ENCODE results near the gene ADAMTS2. TPM values are rescaled to one million over a fixed set of nuclear protein-coding genes. Genes with fewer than 3 reads are reported as not detected.

The ADAMTS2 gene
- polyA plus RNA-seq, 1 experiment: 129 TPM

DNA sequence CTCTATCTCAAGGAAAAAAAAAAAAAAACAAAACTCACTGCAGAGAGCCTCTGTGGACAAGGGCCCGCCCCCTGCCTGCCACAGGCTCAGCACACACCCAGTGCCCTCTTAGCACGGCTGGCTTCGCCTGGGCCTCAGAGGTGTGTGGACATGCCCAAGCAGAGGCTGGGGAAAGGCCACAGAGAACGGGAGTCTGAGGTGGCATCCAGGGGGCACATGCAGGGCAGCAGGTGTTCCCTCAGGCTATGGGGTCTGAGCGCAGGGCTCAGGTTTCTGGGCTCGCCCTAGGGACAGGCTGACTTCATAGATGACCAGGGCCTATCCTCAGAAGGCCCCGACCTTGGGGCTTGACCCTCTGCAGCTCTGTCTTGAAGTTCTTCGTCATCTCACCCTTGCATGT lies 146.4 kb downstream of the ADAMTS2 start:
- ChIA-PET CTCF (no interaction called here), POLR2A (no interaction called here)
- no peak for DNase-seq (ENCODE audit: low read depth)
- Histone ChIP-seq H3K4me3 (ENCODE audit: low read depth, low read length) (no peak overlapping the region), H3K36me3 (ENCODE audit: control insufficient read depth, insufficient read depth, low read length) (peaks cover 26% of the 10 kb centered on the region), H3K27me3 (ENCODE audit: control insufficient read depth, insufficient read depth, low read length) (no peaks in the 10 kb centered on the region)
- no peak for TF ChIP-seq CTCF (IDR thresholded peaks at IDR 0.05; ENCODE audit: insufficient read depth, low read depth, low read length)

DNA sequence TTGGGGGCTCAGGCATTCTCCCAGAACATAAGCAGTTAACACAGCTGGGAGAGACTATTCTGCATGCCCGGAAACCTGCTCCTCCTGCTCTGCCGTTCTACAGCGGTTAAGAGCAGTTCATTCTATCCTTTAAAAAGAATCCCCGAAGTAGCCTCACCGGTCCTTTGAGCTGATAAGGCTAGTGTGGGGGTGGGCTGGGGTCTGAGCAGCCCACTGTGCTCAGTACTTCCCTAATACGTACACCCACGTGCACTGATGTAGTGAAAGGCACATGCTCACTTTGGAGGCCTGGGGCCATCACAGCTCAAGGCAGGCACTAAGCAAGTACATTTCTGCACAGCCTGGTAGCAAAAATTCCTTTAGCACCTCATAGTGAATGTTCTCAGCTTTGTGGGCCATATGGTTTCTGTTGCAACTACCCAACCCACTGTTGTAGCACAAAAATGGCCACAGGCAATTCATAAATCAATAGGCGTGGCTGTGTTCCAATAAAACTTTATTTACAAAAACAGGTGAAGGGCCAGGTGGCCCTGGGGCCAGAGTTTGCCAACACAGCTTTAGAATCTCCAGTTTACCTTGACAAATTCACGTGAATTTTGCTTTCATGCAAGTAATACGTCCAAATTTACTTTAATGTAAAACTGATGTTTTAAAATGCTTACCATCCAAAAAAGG lies 148.7 kb downstream of the ADAMTS2 start:
- H3K4me3 ChIP-seq (ENCODE audit: low read depth, low read length): no peak overlapping the region
- no peak for DNase-seq (ENCODE audit: low read depth)
- TF ChIP-seq CTCF (IDR thresholded peaks at IDR 0.05; ENCODE audit: insufficient read depth, low read depth, low read length): no peak
- ChIA-PET CTCF (interaction anchor here (0.7 to 1.8 kb wide), 3 partner anchors 10 to 30 kb away, joined by 3 to 7 read pairs (median 4); no protein-coding TSS in a partner anchor), POLR2A (no interaction called here)
- peaks cover 34% of the 10 kb centered on the region for H3K36me3 ChIP-seq (ENCODE audit: control insufficient read depth, insufficient read depth, low read length)
- no peaks in the 10 kb centered on the region for H3K27me3 ChIP-seq (ENCODE audit: control insufficient read depth, insufficient read depth, low read length)

DNA sequence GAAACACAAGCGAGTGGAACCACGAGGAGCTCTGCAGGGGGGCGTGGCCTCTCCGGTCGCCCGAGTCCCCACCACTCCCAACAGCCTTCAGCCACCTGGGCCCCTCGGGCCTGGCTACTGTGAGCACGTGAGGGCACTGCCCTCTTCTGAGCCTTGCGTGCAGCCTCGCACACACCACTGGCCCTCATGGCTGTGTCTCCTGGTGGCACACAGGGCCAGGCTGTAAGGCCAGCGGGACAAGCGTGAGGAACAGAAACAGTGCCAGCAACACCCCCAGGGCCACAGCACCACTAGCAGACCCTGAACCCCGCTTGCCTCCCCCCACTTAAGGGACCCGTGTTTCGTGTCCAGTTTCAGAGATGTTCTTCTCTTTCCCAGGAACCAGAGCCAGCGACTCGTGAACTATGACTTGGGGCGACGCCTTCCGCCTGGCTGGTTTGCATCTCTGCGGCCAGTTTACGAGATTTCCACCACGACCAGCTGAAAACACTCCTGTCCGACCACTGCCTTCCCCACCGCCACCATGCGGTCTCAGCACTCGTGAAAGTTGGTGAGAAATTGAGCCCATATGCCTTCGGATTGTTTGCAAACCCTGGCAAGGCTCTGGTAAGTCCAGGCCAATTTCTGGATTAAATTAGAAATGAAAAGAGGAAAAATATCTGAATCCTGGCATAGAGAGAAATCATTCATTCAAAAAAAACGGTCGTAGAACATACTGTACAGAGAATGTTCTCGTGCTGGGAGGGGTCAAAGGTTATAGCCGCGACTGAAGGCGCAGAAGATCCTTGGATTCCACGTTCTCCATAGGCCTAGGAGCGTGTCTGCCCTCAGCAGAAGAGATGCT lies 149.5 kb downstream of the ADAMTS2 start:
- Histone ChIP-seq H3K27me3 (ENCODE audit: control insufficient read depth, insufficient read depth, low read length) (no peaks in the 10 kb centered on the region), H3K4me3 (ENCODE audit: low read depth, low read length) (no peak overlapping the region), H3K36me3 (ENCODE audit: control insufficient read depth, insufficient read depth, low read length) (peaks cover 35% of the 10 kb centered on the region)
- ChIA-PET POLR2A (no interaction called here), CTCF (interaction anchor here (1.8 kb wide), 1 partner anchor 18 kb away, joined by 7 read pairs; no protein-coding TSS in a partner anchor)
- no peak for TF ChIP-seq CTCF (IDR thresholded peaks at IDR 0.05; ENCODE audit: insufficient read depth, low read depth, low read length)
- no peak for DNase-seq (ENCODE audit: low read depth)

DNA sequence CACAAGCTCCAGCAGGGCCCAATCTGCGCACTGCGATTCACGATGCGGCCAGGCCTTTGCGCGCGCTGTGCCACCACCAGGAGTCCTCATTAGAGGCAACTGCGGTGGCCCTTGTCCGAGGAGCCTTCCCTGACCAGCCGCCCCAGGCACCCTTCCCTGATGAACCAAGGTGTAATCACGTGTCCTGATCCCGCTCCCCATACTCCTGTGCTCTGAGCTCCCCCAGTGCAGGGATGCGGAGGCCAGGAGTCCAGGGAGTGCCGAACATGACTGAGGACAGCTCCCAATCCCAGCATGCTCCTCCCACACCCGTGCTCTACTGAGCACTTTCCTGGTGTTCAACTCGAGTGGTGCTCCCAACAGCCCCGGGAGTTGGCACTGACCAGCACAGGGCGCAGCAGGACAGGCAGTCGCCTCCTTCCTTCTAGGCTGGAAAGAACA lies 150.3 kb downstream of the ADAMTS2 start:
- CTCF ChIA-PET: no interaction called here
- Histone ChIP-seq H3K4me3 (ENCODE audit: low read depth, low read length) (no peak overlapping the region), H3K36me3 (ENCODE audit: control insufficient read depth, insufficient read depth, low read length) (peaks cover 38% of the 10 kb centered on the region), H3K27me3 (ENCODE audit: control insufficient read depth, insufficient read depth, low read length) (no peaks in the 10 kb centered on the region)
- POLR2A ChIA-PET: no interaction called here
- TF ChIP-seq CTCF (IDR thresholded peaks at IDR 0.05; ENCODE audit: insufficient read depth, low read depth, low read length): no peak
- DNase-seq (ENCODE audit: low read depth): no peak

DNA sequence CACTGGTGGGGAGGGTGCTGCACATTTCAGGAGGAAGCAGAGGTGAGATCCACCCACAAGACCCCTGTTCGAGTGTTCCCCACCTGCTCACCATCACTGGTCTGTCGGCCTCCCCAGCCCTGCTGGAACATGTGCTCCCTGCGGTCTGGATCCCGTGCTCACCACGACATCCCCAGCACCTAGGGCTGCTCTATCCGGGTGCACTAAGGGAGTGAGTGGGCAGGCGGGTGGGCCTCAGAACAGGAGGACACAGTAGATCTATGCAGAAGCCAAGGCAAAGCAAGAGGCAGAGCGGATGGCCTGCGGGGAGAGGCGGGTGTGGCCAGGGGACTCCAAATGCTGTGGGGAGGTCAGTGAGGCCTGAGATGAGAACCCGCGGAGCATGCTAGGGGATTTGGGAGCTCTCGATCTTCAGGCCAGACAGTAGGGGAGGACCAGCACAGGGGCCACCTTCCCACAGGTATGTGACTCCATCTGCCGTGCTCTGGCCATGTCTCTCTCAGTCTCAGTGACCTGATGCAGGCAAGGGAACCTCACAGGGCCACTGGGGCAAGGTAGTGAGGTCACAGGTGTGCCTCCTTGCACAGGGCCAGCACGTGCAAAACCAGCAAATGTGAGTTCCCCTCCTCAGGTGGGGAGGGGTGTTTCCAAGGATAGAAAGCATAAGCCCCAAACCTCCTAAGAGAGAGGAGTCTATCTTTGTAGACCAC lies 150.9 kb downstream of the ADAMTS2 start:
- TF ChIP-seq CTCF (IDR thresholded peaks at IDR 0.05; ENCODE audit: insufficient read depth, low read depth, low read length): no peak
- ChIA-PET POLR2A (no interaction called here), CTCF (no interaction called here)
- no peak for DNase-seq (ENCODE audit: low read depth)
- no peaks in the 10 kb centered on the region for H3K27me3 ChIP-seq (ENCODE audit: control insufficient read depth, insufficient read depth, low read length)
- H3K36me3 ChIP-seq (ENCODE audit: control insufficient read depth, insufficient read depth, low read length): peaks cover 37% of the 10 kb centered on the region
- H3K4me3 ChIP-seq (ENCODE audit: low read depth, low read length): no peak overlapping the region
